BJ (cell line): ENCODE data around the gene WIPF2. TPM values are rescaled to one million over a fixed set of nuclear protein-coding genes. Genes with fewer than 3 reads are reported as not detected.

ENCODE experiments used
- CTCF ChIA-PET: fragments of 350-600 bp; formaldehyde crosslinking; extraction: SDS; loops from one replicate; lab custom pipeline; 2021; ENCODE audit warnings: antibody characterized with exemption, inconsistent platforms; lab: Yijun Ruan, JAX
- POLR2A ChIA-PET: fragments of 300-600 bp; sonication (Branson Sonifier 250); formaldehyde crosslinking; extraction: SDS; loops from one replicate; lab custom pipeline; 2021; ENCODE audit warnings: antibody characterized with exemption; lab: Charles Lee
- DNase-seq: peaks from one replicate; pipeline ENCODE4 v3.0.0-alpha.2; 2011; ENCODE audit warnings: low read depth
- H3K27me3 ChIP-seq: 2 replicates; pipeline ENCODE4 v1.6.0; 2011; ENCODE audit warnings: low read length; ENCODE audit not compliant: control insufficient read depth, insufficient read depth
- H3K36me3 ChIP-seq: 2 replicates; pipeline ENCODE4 v1.5.1; 2011; ENCODE audit warnings: low read length; ENCODE audit not compliant: control insufficient read depth, insufficient read depth
- H3K4me3 ChIP-seq: 2 replicates; pipeline ENCODE4 v1.5.1; 2011; ENCODE audit warnings: low read depth, mild to moderate bottlenecking, control low read depth, low read length
- CTCF ChIP-seq: IDR thresholded peaks from 2 replicates; pipeline ENCODE4 v1.5.1; 2011; ENCODE audit warnings: low read depth, mild to moderate bottlenecking, control low read depth, inconsistent platforms, low read length, moderate library complexity; ENCODE audit not compliant: insufficient read depth
- polyA plus RNA-seq: library from polyadenylated mRNA; depleted of rRNA; stranded (reverse); fragments of >200 nt; gene quantifications from 2 replicates; pipeline ENCODE4 v1.2.3, GENCODE V29; 2011

WIPF2 gene
- polyA plus RNA-seq, 1 experiment = 8.1 TPM

GRCh38 chr17:40279402-40279801, 60.3 kb downstream of the WIPF2 start:
- H3K36me3 ChIP-seq = peaks cover 13% of the 10 kb centered on the region
- no peak for TF ChIP-seq CTCF
- no peak overlapping the region for H3K4me3 ChIP-seq
- POLR2A ChIA-PET = no interaction called here
- no peak for DNase-seq
- CTCF ChIA-PET = no interaction called here
- H3K27me3 ChIP-seq = no peaks in the 10 kb centered on the region

GRCh38 chr17:40281663-40282062, 62.6 kb downstream of the WIPF2 start:
- ChIA-PET CTCF (interaction anchor here (0.6 kb wide), 1 partner anchor 94 kb away, joined by 3 read pairs; no protein-coding TSS in a partner anchor), POLR2A (no interaction called here)
- H3K36me3 ChIP-seq = peaks cover 11% of the 10 kb centered on the region
- H3K27me3 ChIP-seq = no peaks in the 10 kb centered on the region
- TF ChIP-seq CTCF = no peak
- H3K4me3 ChIP-seq = no peak overlapping the region
- no peak for DNase-seq

- DNase-seq = peak; percentile 96
- POLR2A ChIA-PET = interaction anchor here (0.5 to 0.9 kb wide), 2 partner anchors 41 to 1283 kb away, joined by 3 to 5 read pairs; no protein-coding TSS in a partner anchor
- CTCF ChIA-PET = interaction anchor here (0.9 to 2.7 kb wide), 11 partner anchors 9 to 92 kb away, joined by 3 to 16 read pairs (median 4); partner anchors contain the start of gene WIPF2
- TF ChIP-seq CTCF = no peak
- H3K36me3 ChIP-seq = peaks cover 9% of the 10 kb centered on the region
- H3K4me3 ChIP-seq = peak overlapping the region; percentile 24
- H3K27me3 ChIP-seq = no peaks in the 10 kb centered on the region
Measured at GRCh38 chr17:40283662-40284061, 64.6 kb downstream of the WIPF2 start.

- Histone ChIP-seq H3K4me3 (peak overlapping the region; percentile 24), H3K36me3 (peaks cover 4% of the 10 kb centered on the region; the same call in 1 of the 2 replicates), H3K27me3 (no peaks in the 10 kb centered on the region)
- POLR2A ChIA-PET = interaction anchor here (0.5 to 0.9 kb wide), 2 partner anchors 41 to 1283 kb away, joined by 3 to 5 read pairs; no protein-coding TSS in a partner anchor
- peak; percentile 70 for DNase-seq
- peak; percentile 45; the same call in 1 of the 2 replicates for TF ChIP-seq CTCF
- CTCF ChIA-PET = interaction anchor here (0.6 to 2.7 kb wide), 17 partner anchors 9 to 499 kb away, joined by 3 to 16 read pairs (median 4); partner anchors contain the start of genes CSF3 and WIPF2
Measured at GRCh38 chr17:40284085-40284713, 65.1 kb downstream of the WIPF2 start.

- Histone ChIP-seq H3K36me3 (no peaks in the 10 kb centered on the region; the same call in 1 of the 2 replicates), H3K4me3 (no peak overlapping the region), H3K27me3 (no peaks in the 10 kb centered on the region)
- ChIA-PET POLR2A (no interaction called here), CTCF (interaction anchor here (0.6 to 1.2 kb wide), 3 partner anchors 68 to 247 kb away, joined by 3 to 5 read pairs (median 4); no protein-coding TSS in a partner anchor)
- no peak for DNase-seq
- no peak for TF ChIP-seq CTCF
Measured at GRCh38 chr17:40286473-40286872, 67.4 kb downstream of the WIPF2 start.
